Pancreas (tissue), 10 donors: ENCODE measurements around the gene NHERF1. TPM values are rescaled to one million over a fixed set of nuclear protein-coding genes. Genes with fewer than 3 reads are reported as not detected.

Experiments
- ATAC-seq, 4 donors: fragments of 200-7000 bp; cut with Tn5 transposase; one replicate each; pipeline versions ENCODE4 v1.8.0 to v1.9.1; 2020; ENCODE audit warnings: mild to moderate bottlenecking in 4 of 4, moderate library complexity in 4 of 4
- DNase-seq, 6 donors: peaks; one replicate each; pipeline ENCODE4 v3.0.0-alpha.2; 2020
- FAIRE-seq: peaks from 2 replicates; lab custom pipeline; 2012; peaks lifted over from hg19 to GRCh38; lab: Jason Lieb, UNC
- H3K27ac ChIP-seq, 4 donors: fragments of 200-600 bp; sonication (generic); 1 replicate in 3 of 4; 2 replicates in 1 of 4; pipeline versions ENCODE4 v1.5.0 to v1.8.0; 2020
- H3K27me3 ChIP-seq, 4 donors: fragments of 200-600 bp; one replicate each; pipeline ENCODE4 v1.8.0; 2021
- H3K36me3 ChIP-seq, 3 donors: fragments of 200-600 bp; sonication (generic) in 1 of 3; one replicate each; pipeline versions ENCODE4 v1.5.0 to v1.8.0; 2020 to 2021
- H3K4me1 ChIP-seq, 3 donors: fragments of 200-600 bp; one replicate each; pipeline ENCODE4 v1.8.0; 2021
- H3K4me3 ChIP-seq, 4 donors: fragments of 200-600 bp; sonication (generic) in 2 of 4; one replicate each; pipeline versions ENCODE4 v1.5.0 to v1.8.0; 2020 to 2021
- H3K9me3 ChIP-seq, 4 donors: fragments of 200-600 bp; one replicate each; pipeline ENCODE4 v1.8.0; 2021
- CTCF ChIP-seq, 4 donors: fragments of 200-600 bp; sonication (generic) in 3 of 4; IDR thresholded peaks; one replicate each; pipeline versions ENCODE4 v1.5.0 to v1.8.0; 2021; ENCODE audit warnings: antibody characterized with exemption in 4 of 4
- WGBS, 2 donors: extraction: QIAGEN DNeasy Blood & Tissue Kit; methylation state at CpG; one replicate each; pipeline ENCODE4 v1.1.7; 2013; 5-methylcytosine and 5-hydroxymethylcytosine counted together
- intact Hi-C, 3 donors: fragments of 100-400 bp; cut with DNase I; formaldehyde crosslinking; loops; one replicate each; pipeline versions ENCODE4 v1.11.1 to v1.14.2; 2022
- polyA plus RNA-seq, 2 donors: library from polyadenylated mRNA; stranded (reverse); fragments of 200-250 nt; gene quantifications; one replicate each; pipeline ENCODE4 v1.2.3, GENCODE V29; 2013
- total RNA-seq, 6 donors: library from RNA; stranded (reverse); fragmentation: NEBNext Ultra II Directional in 4 of 6; extraction: Animal tissue kit (Norgen Biotek cat#: 25700) in 4 of 6; gene quantifications; one replicate each; pipeline versions ENCODE4 v1.2.1 to v1.2.4, GENCODE V29; 2021 to 2023
- donor health status: healthy with polysubstance abuse.
- donor health status: DM: no; HTN: no; CAD: no; lungs with moderate emphysema.
- donor health status: DM: no; HTN: no; CAD: no.
- donor health status: control.
- donor health status: control.
- donor health status: Bipolar disorder and iron deficiency.
- donor health status: DM: yes; HTN: yes; CAD: no.
- donor health status: DM: no; HTN: no; CAD: no.
- donor health status: DM: no; HTN: no; CAD: no.
- donor health status: DM: yes; HTN: yes; CAD: no.

NHERF1 gene
- total and polyA plus RNA-seq, 8 donors, result 40.1 to 91.9 (median 56.5) TPM

GRCh38 chr17:74768069-74768762, 19.8 kb downstream of the NHERF1 start:
- DNase-seq, result peak; percentile 85 to 95 (median 93)
- Histone ChIP-seq H3K27me3 (no peaks in the 10 kb centered on the region), H3K9me3 (no peaks in the 10 kb centered on the region), H3K36me3 (peaks cover 0 to 26% (median 7%) of the 10 kb centered on the region in 3 donors), H3K4me3 (no peak overlapping the region), H3K27ac (peak overlapping the region; percentile 72 to 87 (median 80)), H3K4me1 (peaks cover 33 to 44% (median 37%) of the 10 kb centered on the region in 3 donors)
- 36 to 37% methylated on average over 17 of the region's 17 CpGs for WGBS, 2 donors
- intact Hi-C loops, result loop anchor here in 1 of 3 donors (2.0 kb wide), 1 partner anchor 17 kb away; no protein-coding TSS in a partner anchor
- no peak for TF ChIP-seq CTCF (IDR thresholded peaks at IDR 0.05)
- FAIRE-seq, result no peak
- peak; percentile 68 to 78 (median 76) for ATAC-seq

- Histone ChIP-seq H3K4me1 (peaks cover 33 to 39% (median 37%) of the 10 kb centered on the region in 3 donors), H3K9me3 (no peaks in the 10 kb centered on the region), H3K27ac (peak overlapping the region; percentile 72 to 87 (median 80)), H3K27me3 (no peaks in the 10 kb centered on the region), H3K36me3 (peaks cover 0 to 32% (median 7%) of the 10 kb centered on the region in 3 donors), H3K4me3 (no peak overlapping the region)
- no peak for FAIRE-seq
- 45 to 57% methylated on average over 7 of the region's 7 CpGs for WGBS, 2 donors
- TF ChIP-seq CTCF (IDR thresholded peaks at IDR 0.05), result no peak
- DNase-seq, result peak in 2 of 6 donors; percentile 31 to 34
- intact Hi-C loops, result loop anchor here in 1 of 3 donors (2.0 kb wide), 1 partner anchor 18 kb away; no protein-coding TSS in a partner anchor
- ATAC-seq, result no peak
Observed at GRCh38 chr17:74768763-74769114, 20.3 kb downstream of the NHERF1 start.

- intact Hi-C loops, result loop anchor here in 1 of 3 donors (2.0 kb wide), 1 partner anchor 19 kb away; no protein-coding TSS in a partner anchor
- Histone ChIP-seq H3K27me3 (no peaks in the 10 kb centered on the region), H3K9me3 (no peaks in the 10 kb centered on the region), H3K4me1 (peaks cover 33 to 42% (median 37%) of the 10 kb centered on the region in 3 donors), H3K36me3 (peaks cover 0 to 32% (median 7%) of the 10 kb centered on the region in 3 donors), H3K27ac (peak overlapping the region; percentile 17 to 87 (median 80)), H3K4me3 (no peak overlapping the region)
- DNase-seq, result peak in 1 of 6 donors; percentile 33
- FAIRE-seq, result no peak
- ATAC-seq, result no peak
- 27% methylated on average over 6 of the region's 6 CpGs for WGBS, 2 donors
- TF ChIP-seq CTCF (IDR thresholded peaks at IDR 0.05), result no peak
Observed at GRCh38 chr17:74769266-74769855, 20.9 kb downstream of the NHERF1 start.

- Histone ChIP-seq H3K36me3 (peaks cover 0 to 27% (median 7%) of the 10 kb centered on the region in 3 donors), H3K4me3 (no peak overlapping the region), H3K9me3 (no peaks in the 10 kb centered on the region), H3K4me1 (peaks cover 37 to 46% (median 37%) of the 10 kb centered on the region in 3 donors), H3K27me3 (no peaks in the 10 kb centered on the region), H3K27ac (peak overlapping the region; percentile 17 to 87 (median 56))
- no peak for TF ChIP-seq CTCF (IDR thresholded peaks at IDR 0.05)
- ATAC-seq (peak in 2 of 4 donors; percentile 2 to 26), DNase-seq (peak in 3 of 6 donors; percentile 39 to 64 (median 55)), FAIRE-seq (no peak)
- WGBS, 2 donors, result 6 to 15% methylated on average over 5 of the region's 5 CpGs
- intact Hi-C loops, result loop anchor here in 1 of 3 donors (2.0 to 5.0 kb wide), 2 partner anchors 19 to 33 kb away; partner anchors contain the start of gene RAB37
Observed at GRCh38 chr17:74769856-74770497, 21.5 kb downstream of the NHERF1 start.
